HEK293 (cell line): ENCODE data around the gene SNX15.

Experiments
- CTCF ChIA-PET: fragments of 350-600 bp; formaldehyde crosslinking; extraction: SDS; loops from one replicate; lab custom pipeline; 2021; ENCODE audit warnings: antibody characterized with exemption; lab: Yijun Ruan, JAX
- POLR2A ChIA-PET: fragments of 300-600 bp; formaldehyde crosslinking; extraction: SDS; loops from one replicate; lab custom pipeline; 2020; ENCODE audit warnings: antibody characterized with exemption, inconsistent platforms; lab: Yijun Ruan, JAX
- H3K27ac ChIP-seq: fragments of 200-500 bp; sonication (Bioruptor generic); 2 replicates; pipeline ENCODE4 v1.5.1; 2014; ENCODE audit warnings: low read depth, low read length, control low read depth, inconsistent platforms; ENCODE audit errors: extremely low read depth
- H3K36me3 ChIP-seq, 2 experiments: fragments of 200-500 bp in 1 of 2; sonication (Bioruptor generic) in 1 of 2; 1 replicate in 1 of 2; 2 replicates in 1 of 2; pipeline ENCODE4 v1.5.1; 2014 to 2017; ENCODE audit warnings: inconsistent platforms in 2 of 2, low read length in 2 of 2; ENCODE audit not compliant: control insufficient read depth in 2 of 2, insufficient read depth in 1 of 2
- H3K4me1 ChIP-seq: fragments of 200-500 bp; sonication (Bioruptor generic); 2 replicates; pipeline ENCODE4 v1.5.1; 2014; ENCODE audit warnings: mild to moderate bottlenecking, low read length, inconsistent platforms; ENCODE audit not compliant: control insufficient read depth, insufficient read depth
- H3K4me3 ChIP-seq: 2 replicates; pipeline ENCODE4 v1.5.1; 2011; ENCODE audit warnings: low read depth, mild to moderate bottlenecking, control low read depth, low read length, moderate library complexity
- H3K9me3 ChIP-seq: fragments of 200-500 bp; sonication (Bioruptor generic); 2 replicates; pipeline ENCODE4 v1.5.1; 2014; ENCODE audit warnings: low read depth, low read length, inconsistent platforms; ENCODE audit not compliant: control insufficient read depth, insufficient read depth
- GFI1B ChIP-seq: fragments of 450-650 bp; formaldehyde crosslinking; IDR thresholded peaks from 2 replicates; pipeline ENCODE4 v1.5.1; 2016; ENCODE audit warnings: missing biosample characterization, missing genetic modification characterization
- GLIS1 ChIP-seq: fragments of 450-650 bp; formaldehyde crosslinking; IDR thresholded peaks from 2 replicates; pipeline ENCODE4 v1.5.1; 2016; ENCODE audit warnings: missing biosample characterization, missing genetic modification characterization
- GLIS2 ChIP-seq: fragments of 450-650 bp; formaldehyde crosslinking; IDR thresholded peaks from 2 replicates; pipeline ENCODE4 v1.5.1; 2016; ENCODE audit warnings: missing biosample characterization, missing genetic modification characterization
- KLF1 ChIP-seq: fragments of 450-650 bp; formaldehyde crosslinking; IDR thresholded peaks from 2 replicates; pipeline ENCODE4 v1.5.1; 2016; ENCODE audit warnings: missing biosample characterization, missing genetic modification characterization
- PATZ1 ChIP-seq: fragments of 450-650 bp; formaldehyde crosslinking; IDR thresholded peaks from 2 replicates; pipeline ENCODE4 v1.5.1; 2016; ENCODE audit warnings: missing biosample characterization, missing genetic modification characterization
- PRDM2 ChIP-seq: fragments of 450-650 bp; formaldehyde crosslinking; IDR thresholded peaks from 2 replicates; pipeline ENCODE4 v1.5.1; 2016; ENCODE audit warnings: missing biosample characterization, missing genetic modification characterization, borderline replicate concordance
- SETDB1 ChIP-seq: IDR thresholded peaks from one replicate; pipeline ENCODE4 v1.6.1; 2017; ENCODE audit warnings: mild to moderate bottlenecking, low read length, moderate library complexity, mixed read lengths; ENCODE audit not compliant: insufficient read length
- ZBTB7A ChIP-seq: fragments of 450-650 bp; formaldehyde crosslinking; IDR thresholded peaks from 2 replicates; pipeline ENCODE4 v1.5.1; 2016; ENCODE audit warnings: low read depth, missing biosample characterization, missing genetic modification characterization
- ZFP37 ChIP-seq: fragments of 450-650 bp; formaldehyde crosslinking; IDR thresholded peaks from 2 replicates; pipeline ENCODE4 v1.5.1; 2016; ENCODE audit warnings: missing biosample characterization, missing genetic modification characterization
- ZNF148 ChIP-seq: fragments of 450-650 bp; formaldehyde crosslinking; IDR thresholded peaks from 2 replicates; pipeline ENCODE4 v1.5.0; 2017; ENCODE audit warnings: missing biosample characterization, missing genetic modification characterization, borderline replicate concordance
- ZNF24 ChIP-seq: fragments of 450-650 bp; formaldehyde crosslinking; IDR thresholded peaks from 2 replicates; pipeline ENCODE4 v1.5.1; 2016; ENCODE audit warnings: missing biosample characterization, missing genetic modification characterization
- ZNF248 ChIP-seq: fragments of 450-650 bp; formaldehyde crosslinking; IDR thresholded peaks from 2 replicates; pipeline ENCODE4 v1.5.1; 2017; ENCODE audit warnings: missing biosample characterization, missing genetic modification characterization
- ZNF280D ChIP-seq: fragments of 450-650 bp; formaldehyde crosslinking; IDR thresholded peaks from 2 replicates; pipeline ENCODE4 v1.5.1; 2016; ENCODE audit warnings: missing biosample characterization, missing genetic modification characterization
- ZNF292 ChIP-seq: fragments of 450-650 bp; formaldehyde crosslinking; IDR thresholded peaks from 2 replicates; pipeline ENCODE4 v1.5.1; 2016; ENCODE audit warnings: low read depth, missing biosample characterization, missing genetic modification characterization, borderline replicate concordance
- ZNF514 ChIP-seq: fragments of 450-650 bp; formaldehyde crosslinking; IDR thresholded peaks from 2 replicates; pipeline ENCODE4 v1.5.1; 2016; ENCODE audit warnings: missing biosample characterization, missing genetic modification characterization
- ZNF521 ChIP-seq: fragments of 450-650 bp; formaldehyde crosslinking; IDR thresholded peaks from 2 replicates; pipeline ENCODE4 v1.5.1; 2017; ENCODE audit warnings: missing biosample characterization, mild to moderate bottlenecking, missing genetic modification characterization
- ZNF529 ChIP-seq: fragments of 450-650 bp; formaldehyde crosslinking; IDR thresholded peaks from 2 replicates; pipeline ENCODE4 v1.5.1; 2017; ENCODE audit warnings: missing genetic modification characterization, missing biosample characterization; ENCODE audit not compliant: insufficient replicate concordance
- ZNF548 ChIP-seq: fragments of 450-650 bp; formaldehyde crosslinking; IDR thresholded peaks from 2 replicates; pipeline ENCODE4 v1.5.1; 2016; ENCODE audit warnings: missing biosample characterization, missing genetic modification characterization
- ZNF76 ChIP-seq: fragments of 450-650 bp; formaldehyde crosslinking; IDR thresholded peaks from 2 replicates; pipeline ENCODE4; 2016; ENCODE audit warnings: low read depth, missing biosample characterization, missing genetic modification characterization, borderline replicate concordance
- ZNF776 ChIP-seq: fragments of 450-650 bp; formaldehyde crosslinking; IDR thresholded peaks from 2 replicates; pipeline ENCODE4 v1.5.0; 2017; ENCODE audit warnings: missing biosample characterization, missing genetic modification characterization, borderline replicate concordance

SNX15 gene

GRCh38 chr11:65087216-65087615 lies 60.0 kb downstream of the SNX15 start (continued):
- TF ChIP-seq PRDM2 (tag by site-specific recombination) = no peak

- TF ChIP-seq PATZ1 (tag by site-specific recombination) = no peak
- no peak for TF ChIP-seq ZNF548 (tag by site-specific recombination)
- Histone ChIP-seq H3K4me3 (no peak overlapping the region), H3K4me1 (peaks cover 2% of the 10 kb centered on the region; the same call in 1 of the 2 replicates), H3K9me3 (no peaks in the 10 kb centered on the region), H3K36me3 (peaks cover 0 to 51% of the 10 kb centered on the region in 2 experiments; a peak in 1 of 3 replicates), H3K27ac (no peak overlapping the region)
- CTCF ChIA-PET = interaction anchor here (0.6 kb wide), 1 partner anchor 16 kb away, joined by 3 read pairs; no protein-coding TSS in a partner anchor
- POLR2A ChIA-PET = no interaction called here
These were observed 60.6 kb downstream of the SNX15 start for GRCh38 chr11:65087827-65088226.

- peaks cover 0 to 49% of the 10 kb centered on the region in 2 experiments; a peak in 1 of 3 replicates for H3K36me3 ChIP-seq
- CTCF ChIA-PET = no interaction called here
- POLR2A ChIA-PET = interaction anchor here (1.0 to 1.2 kb wide), 2 partner anchors 21 to 32 kb away, joined by 3 read pairs; partner anchors contain the start of genes FAU and MRPL49
- no peaks in the 10 kb centered on the region for H3K9me3 ChIP-seq
- no peaks in the 10 kb centered on the region for H3K4me1 ChIP-seq
- no peak overlapping the region for H3K4me3 ChIP-seq
- no peak overlapping the region for H3K27ac ChIP-seq
- TF ChIP-seq GLIS1 (tag by site-specific recombination) (no peak), ZFP37 (no peak), ZNF248 (tag by site-specific recombination) (no peak), ZNF529 (tag by site-specific recombination) (no peak), GLIS2 (tag by site-specific recombination) (no peak), ZNF521 (tag by site-specific recombination) (no peak), ZNF292 (tag by site-specific recombination) (no peak), ZBTB7A (no peak), SETDB1 (no peak), KLF1 (no peak), ZNF76 (tag by site-specific recombination) (no peak), ZNF514 (tag by site-specific recombination) (no peak), ZNF24 (tag by site-specific recombination) (no peak), GFI1B (tag by site-specific recombination) (no peak), ZNF148 (tag by site-specific recombination) (no peak), ZNF776 (tag by site-specific recombination) (no peak), ZNF280D (tag by site-specific recombination) (no peak)
These were observed 62.4 kb downstream of the SNX15 start for GRCh38 chr11:65089621-65090020.
